Keratinocyte (primary cell): Measurements from ENCODE around the gene NLRP6. TPM values are rescaled to one million over a fixed set of nuclear protein-coding genes. Genes with fewer than 3 reads are reported as not detected.

Source experiments
- DNase-seq: peaks from one replicate; pipeline ENCODE4 v3.0.0-alpha.2; 2011; ENCODE audit warnings: low read depth, missing footprints, low spot score
- FAIRE-seq: peaks from 2 replicates; lab custom pipeline; 2011; peaks lifted over from hg19 to GRCh38; lab: Jason Lieb, UNC
- H2AFZ ChIP-seq: 2 replicates; pipeline ENCODE4 v1.6.0; 2012; ENCODE audit warnings: low read length, control low read depth, inconsistent platforms; ENCODE audit not compliant: control insufficient read depth
- H3K27ac ChIP-seq: 2 replicates; pipeline ENCODE4 v1.5.1; 2011; ENCODE audit warnings: low read length; ENCODE audit not compliant: control insufficient read depth, insufficient read depth
- H3K27me3 ChIP-seq: 3 replicates; pipeline ENCODE4 v1.6.0; 2011; ENCODE audit warnings: low read length; ENCODE audit not compliant: control insufficient read depth, insufficient read depth; ENCODE audit errors: extremely low read depth
- H3K36me3 ChIP-seq, 2 experiments: 2 replicates in 1 of 2; 3 replicates in 1 of 2; pipeline ENCODE4 v1.5.1; 2011; ENCODE audit warnings: low read length in 2 of 2, mild to moderate bottlenecking in 1 of 2; ENCODE audit not compliant: control insufficient read depth in 2 of 2, insufficient read depth in 2 of 2; ENCODE audit errors: extremely low read depth in 1 of 2
- H3K4me1 ChIP-seq: 3 replicates; pipeline ENCODE4 v1.5.1; 2011; ENCODE audit warnings: low read length; ENCODE audit not compliant: control insufficient read depth, insufficient read depth; ENCODE audit errors: extremely low read depth
- H3K4me2 ChIP-seq: 3 replicates; pipeline ENCODE4 v1.6.0; 2011; ENCODE audit warnings: low read depth, low read length; ENCODE audit not compliant: control insufficient read depth, insufficient read depth; ENCODE audit errors: extremely low read depth
- H3K4me3 ChIP-seq, 3 experiments: fragments of 200-600 bp in 1 of 3; sonication (generic) in 1 of 3; 2 replicates in 2 of 3; 3 replicates in 1 of 3; pipeline ENCODE4 v1.5.1; 2011 to 2016; ENCODE audit warnings: low read length in 3 of 3, mild to moderate bottlenecking in 3 of 3, control low read depth in 2 of 3, inconsistent platforms in 1 of 3, low read depth in 1 of 3, mixed read lengths in 1 of 3, mixed run types in 1 of 3, moderate library complexity in 1 of 3; ENCODE audit not compliant: control insufficient read depth in 2 of 3, insufficient read depth in 2 of 3; ENCODE audit errors: extremely low read depth in 1 of 3
- H3K79me2 ChIP-seq: 2 replicates; pipeline ENCODE4 v1.6.0; 2012; ENCODE audit warnings: low read length; ENCODE audit not compliant: control insufficient read depth, insufficient read depth
- H3K9ac ChIP-seq: 3 replicates; pipeline ENCODE4 v1.6.0; 2011; ENCODE audit warnings: low read length; ENCODE audit not compliant: control insufficient read depth, insufficient read depth; ENCODE audit errors: extremely low read depth
- H3K9me1 ChIP-seq: 3 replicates; pipeline ENCODE4 v1.6.0; 2011; ENCODE audit warnings: low read length; ENCODE audit not compliant: control insufficient read depth, insufficient read depth; ENCODE audit errors: extremely low read depth
- H3K9me3 ChIP-seq: 2 replicates; pipeline ENCODE4 v1.5.1; 2012; ENCODE audit warnings: low read depth, low read length; ENCODE audit not compliant: control insufficient read depth
- H4K20me1 ChIP-seq: 3 replicates; pipeline ENCODE4 v1.6.0; 2011; ENCODE audit warnings: low read length; ENCODE audit not compliant: control insufficient read depth, insufficient read depth; ENCODE audit errors: extremely low read depth
- EZH2 ChIP-seq: IDR thresholded peaks from one replicate; pipeline ENCODE4 v1.6.1; 2012; ENCODE audit warnings: inconsistent platforms, mild to moderate bottlenecking, low read length, moderate library complexity
- dilution Hi-C: fragments of 300-500 bp; cut with MboI; formaldehyde crosslinking; loops from one replicate; pipeline ENCODE4 v1.7.0; 2020; ENCODE audit warnings: low sequenced_read_pairs; ENCODE audit not compliant: extremely low pct_ligation_motif_present
- polyA plus RNA-seq, 5 experiments: library from polyadenylated mRNA; depleted of rRNA in 3 of 5; stranded (reverse) in 3 of 5; stranded (forward) in 1 of 5; unstranded in 1 of 5; fragments of >200 nt; gene quantifications; 1 replicate in 1 of 5; 2 replicates in 3 of 5; 3 replicates in 1 of 5; pipeline versions ENCODE4 v1.2.1 to v1.2.3, GENCODE V29; 2011 to 2012; ENCODE audit warnings: missing spikeins in 2 of 5, low read depth in 1 of 5, low replicate concordance in 1 of 5
- TF ChIP-seq, protein P1 (sequence below), 3 experiments: IDR thresholded peaks in 1 of 3; conservative IDR thresholded peaks in 1 of 3; optimal IDR thresholded peaks in 1 of 3; 2 replicates in 2 of 3; 3 replicates in 1 of 3; pipeline versions ENCODE3 to v1.5.1; 2011; ENCODE audit warnings: low read length in 3 of 3, mild to moderate bottlenecking in 3 of 3, moderate library complexity in 2 of 3, control low read depth in 1 of 3, inconsistent platforms in 1 of 3; ENCODE audit not compliant: insufficient read depth in 2 of 3; ENCODE audit errors: extremely low read depth in 1 of 3

Gene NLRP6
- polyA plus RNA-seq, 1 donor (not counting 4 experiments of a cell fraction or from before 2014, with no cell fraction given): not detected

DNA sequence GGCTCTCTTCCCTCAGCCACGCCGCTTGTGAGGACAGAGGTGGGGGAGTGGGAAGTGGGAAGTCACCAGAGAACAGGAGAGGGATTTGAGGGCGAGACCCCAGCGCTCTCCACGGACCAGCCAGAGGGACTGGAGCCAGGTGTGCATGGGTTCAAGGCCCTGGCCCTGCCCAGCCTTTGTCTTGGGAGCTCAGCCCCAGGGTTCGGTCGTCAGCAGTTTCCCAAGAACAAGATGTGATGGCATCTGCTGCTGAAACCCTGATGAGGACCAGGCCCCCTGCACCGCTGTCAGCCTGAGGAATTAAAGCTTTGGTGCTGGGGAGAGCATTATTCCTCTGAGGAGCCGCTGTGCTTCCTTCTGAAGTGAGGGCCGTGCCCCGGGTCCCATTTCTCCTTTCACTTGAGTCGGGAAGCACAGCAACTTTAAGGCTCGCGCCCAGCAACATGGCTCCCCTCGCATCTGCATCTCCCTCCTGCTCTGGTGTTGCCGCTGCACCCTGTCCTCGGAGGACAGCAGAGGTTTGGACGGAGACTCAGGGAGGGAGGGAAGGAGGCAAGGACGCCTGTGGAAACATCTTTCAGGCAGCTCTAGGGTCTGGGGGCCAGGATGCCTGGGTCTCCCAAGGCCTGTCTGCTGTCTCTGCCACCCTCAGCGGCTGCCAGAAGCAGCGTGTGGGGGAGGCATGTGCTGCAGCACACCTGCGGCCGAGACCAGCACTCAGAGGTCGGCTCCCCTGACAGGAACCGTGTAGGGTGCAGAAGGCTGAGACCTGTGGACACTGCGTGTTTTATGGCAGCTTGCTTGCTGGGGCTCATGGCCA lies 17.4 kb downstream of the NLRP6 start:
- dilution Hi-C loops: no loop called here
- no peaks in the 10 kb centered on the region for H3K36me3 ChIP-seq
- DNase-seq: no peak

DNA sequence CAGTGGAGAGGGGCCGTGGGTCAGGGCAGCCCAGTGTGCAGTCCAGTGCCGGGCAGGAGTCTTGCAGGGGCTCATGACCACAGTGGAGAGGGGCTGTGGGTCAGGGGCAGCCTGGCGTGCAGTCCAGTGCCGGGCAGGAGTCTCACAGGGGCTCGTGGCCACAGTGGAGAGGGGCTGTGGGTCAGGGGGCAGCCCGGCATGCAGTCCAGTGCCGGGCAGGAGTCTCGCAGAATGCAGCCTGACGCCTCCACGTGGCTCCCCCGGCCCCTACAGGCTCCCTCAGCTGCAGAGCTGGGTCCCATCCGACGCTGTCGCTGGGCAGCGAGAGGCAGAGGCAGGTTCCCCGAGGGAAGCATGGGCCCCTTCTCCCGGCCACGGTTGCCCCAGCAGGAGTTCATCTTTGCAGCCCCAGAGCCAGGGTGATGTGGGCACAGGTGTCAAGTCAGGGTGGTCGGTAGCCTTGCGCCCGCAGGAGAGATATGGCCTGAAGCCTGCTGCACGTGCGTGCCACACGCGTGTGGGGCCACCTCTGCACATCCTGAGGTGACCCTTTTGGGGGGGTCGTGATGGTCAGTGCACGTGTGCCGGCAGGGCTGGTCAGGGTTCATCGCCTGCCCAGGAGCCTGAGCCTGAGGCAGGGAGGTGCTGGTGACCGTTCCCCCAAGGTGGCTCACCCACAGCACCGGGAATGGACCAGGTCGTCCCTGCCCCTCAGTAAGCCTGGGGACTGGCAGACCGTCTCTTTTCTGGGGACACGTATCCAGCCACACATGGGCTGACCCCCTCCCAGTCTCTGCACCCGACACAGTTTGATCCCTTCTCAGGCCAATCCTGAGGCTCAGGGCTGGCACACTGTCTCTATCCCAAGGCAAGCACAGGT lies 18.2 kb downstream of the NLRP6 start:
- no peak overlapping the region for H3K4me3 ChIP-seq
- H3K9ac ChIP-seq: no peak overlapping the region
- DNase-seq (no peak), FAIRE-seq (no peak)
- no peaks in the 10 kb centered on the region for H3K9me1 ChIP-seq
- no peaks in the 10 kb centered on the region for H3K79me2 ChIP-seq
- peaks cover 23% of the 10 kb centered on the region for H3K27me3 ChIP-seq
- H2AFZ ChIP-seq: no peak overlapping the region
- no peaks in the 10 kb centered on the region for H4K20me1 ChIP-seq
- no peak overlapping the region for H3K4me2 ChIP-seq
- H3K27ac ChIP-seq: no peak overlapping the region
- no peaks in the 10 kb centered on the region for H3K4me1 ChIP-seq
- H3K9me3 ChIP-seq: no peaks in the 10 kb centered on the region
- H3K36me3 ChIP-seq: no peaks in the 10 kb centered on the region
- no peak for TF ChIP-seq EZH2
- TF ChIP-seq, protein P1, sequence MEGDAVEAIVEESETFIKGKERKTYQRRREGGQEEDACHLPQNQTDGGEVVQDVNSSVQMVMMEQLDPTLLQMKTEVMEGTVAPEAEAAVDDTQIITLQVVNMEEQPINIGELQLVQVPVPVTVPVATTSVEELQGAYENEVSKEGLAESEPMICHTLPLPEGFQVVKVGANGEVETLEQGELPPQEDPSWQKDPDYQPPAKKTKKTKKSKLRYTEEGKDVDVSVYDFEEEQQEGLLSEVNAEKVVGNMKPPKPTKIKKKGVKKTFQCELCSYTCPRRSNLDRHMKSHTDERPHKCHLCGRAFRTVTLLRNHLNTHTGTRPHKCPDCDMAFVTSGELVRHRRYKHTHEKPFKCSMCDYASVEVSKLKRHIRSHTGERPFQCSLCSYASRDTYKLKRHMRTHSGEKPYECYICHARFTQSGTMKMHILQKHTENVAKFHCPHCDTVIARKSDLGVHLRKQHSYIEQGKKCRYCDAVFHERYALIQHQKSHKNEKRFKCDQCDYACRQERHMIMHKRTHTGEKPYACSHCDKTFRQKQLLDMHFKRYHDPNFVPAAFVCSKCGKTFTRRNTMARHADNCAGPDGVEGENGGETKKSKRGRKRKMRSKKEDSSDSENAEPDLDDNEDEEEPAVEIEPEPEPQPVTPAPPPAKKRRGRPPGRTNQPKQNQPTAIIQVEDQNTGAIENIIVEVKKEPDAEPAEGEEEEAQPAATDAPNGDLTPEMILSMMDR (optimal IDR thresholded peaks at IDR 0.05 in 1 of 3, IDR thresholded peaks at IDR 0.05 in 1 of 3, conservative IDR thresholded peaks at IDR 0.05 in 1 of 3; ENCODE audit: extremely low read depth in 1 of 3, insufficient read depth in 2 of 3, low read length in 3 of 3): no peak
- dilution Hi-C loops: no loop called here

More for the DNA sequence above, 17.4 kb downstream of the NLRP6 start:
- no peak for FAIRE-seq
- no peak for TF ChIP-seq EZH2
- TF ChIP-seq, protein P1 (optimal IDR thresholded peaks at IDR 0.05 in 1 of 3, IDR thresholded peaks at IDR 0.05 in 1 of 3, conservative IDR thresholded peaks at IDR 0.05 in 1 of 3; ENCODE audit: extremely low read depth in 1 of 3, insufficient read depth in 2 of 3, low read length in 3 of 3): no peak
- peaks cover 20% of the 10 kb centered on the region for H3K27me3 ChIP-seq
- H3K27ac ChIP-seq: no peak overlapping the region
- no peak overlapping the region for H3K4me3 ChIP-seq
- H3K9ac ChIP-seq: no peak overlapping the region
- H3K9me1 ChIP-seq: no peaks in the 10 kb centered on the region
- no peaks in the 10 kb centered on the region for H3K9me3 ChIP-seq
- H4K20me1 ChIP-seq: no peaks in the 10 kb centered on the region
- H2AFZ ChIP-seq: no peak overlapping the region
- no peaks in the 10 kb centered on the region for H3K4me1 ChIP-seq
- no peaks in the 10 kb centered on the region for H3K79me2 ChIP-seq
- no peak overlapping the region for H3K4me2 ChIP-seq
